HCT116 (cell line): ENCODE data around the gene TARS3. TPM values are rescaled to one million over a fixed set of nuclear protein-coding genes. Genes with fewer than 3 reads are reported as not detected.

Source experiments
- ATAC-seq: fragments of 200-7000 bp; cut with Tn5 transposase; 2 replicates; pipeline ENCODE4 v1.9.1; 2020; ENCODE audit warnings: mild to moderate bottlenecking, moderate library complexity
- BruUV-seq: library from RNA; stranded (reverse); fragments of 400-500 nt; replicated peaks from 2 replicates; lab custom pipeline; 2021; lab: Mats Ljungman, UMichigan
- CTCF ChIA-PET: fragments of 300-600 bp; sonication (Branson Sonifier 250); formaldehyde crosslinking; loops from one replicate; lab custom pipeline; 2021; ENCODE audit warnings: antibody characterized with exemption; lab: Charles Lee
- POLR2A ChIA-PET: fragments of 300-600, 350-600 bp; sonication (Branson Sonifier 250); formaldehyde crosslinking; loops from one replicate; lab custom pipeline; 2021; ENCODE audit warnings: antibody characterized with exemption; lab: Charles Lee
- RAD21 ChIA-PET, 2 experiments: fragments of 300-600 bp; sonication (Branson Sonifier 250); formaldehyde crosslinking; loops; one replicate each; lab custom pipeline; 2023; ENCODE audit warnings: low total read pairs in 2 of 2; ENCODE audit not compliant: uncharacterized antibody in 2 of 2, unreplicated experiment in 2 of 2, low non-redundant PET in 1 of 2; lab: Charles Lee
- DNase-seq: peaks from one replicate; pipeline ENCODE4 v3.0.0-alpha.2; 2010; ENCODE audit warnings: low read depth, low spot score
- H2AFZ ChIP-seq: fragments of 200-600 bp; shearing (Covaris generic), sonication (generic); 2 replicates; pipeline ENCODE4 v1.6.1; 2017; ENCODE audit warnings: low read depth, mixed run types, mixed read lengths, antibody characterized with exemption, low read length; ENCODE audit not compliant: poor library complexity, severe bottlenecking
- H3K27ac ChIP-seq: 2 replicates; pipeline ENCODE4 v1.5.1; 2012; ENCODE audit warnings: low read depth, low read length
- H3K27me3 ChIP-seq: fragments of 200-600 bp; sonication (generic); 2 replicates; pipeline ENCODE4 v1.6.1; 2016; ENCODE audit warnings: mixed run types, low read length, mixed read lengths; ENCODE audit not compliant: insufficient read depth
- H3K36me3 ChIP-seq, 2 experiments: fragments of 200-500 bp in 1 of 2; fragments of 200-600 bp in 1 of 2; sonication (Bioruptor generic) in 1 of 2; sonication (generic) in 1 of 2; 2 replicates each; pipeline versions ENCODE4 v1.5.1 to v1.6.1; 2014 to 2016; ENCODE audit warnings: low read length in 2 of 2, inconsistent platforms in 1 of 2, mixed read lengths in 1 of 2, mixed run types in 1 of 2; ENCODE audit not compliant: insufficient read depth in 2 of 2, control insufficient read depth in 1 of 2
- H3K4me1 ChIP-seq, 2 experiments: fragments of 200-600 bp in 1 of 2; sonication (generic) in 1 of 2; 2 replicates each; pipeline versions ENCODE4 v1.5.1 to v1.6.1; 2012 to 2017; ENCODE audit warnings: low read length in 2 of 2, inconsistent platforms in 1 of 2, mild to moderate bottlenecking in 1 of 2, mixed read lengths in 1 of 2, mixed run types in 1 of 2, moderate library complexity in 1 of 2; ENCODE audit not compliant: insufficient read depth in 2 of 2, control insufficient read depth in 1 of 2
- H3K4me2 ChIP-seq: fragments of 200-600 bp; sonication (generic); 2 replicates; pipeline ENCODE4 v1.6.1; 2017; ENCODE audit warnings: mixed run types, low read length, mixed read lengths
- H3K4me3 ChIP-seq, 2 experiments: fragments of 200-600 bp in 1 of 2; sonication (generic) in 1 of 2; replicated peaks in 1 of 2; 2 replicates each; pipeline ENCODE4 v1.5.1; 2011 to 2016; ENCODE audit warnings: low read length in 2 of 2, control low read depth in 1 of 2, low read depth in 1 of 2, mild to moderate bottlenecking in 1 of 2, mixed read lengths in 1 of 2, mixed run types in 1 of 2
- H3K79me2 ChIP-seq: fragments of 200-600 bp; sonication (generic); 2 replicates; pipeline ENCODE4 v1.6.1; 2017; ENCODE audit warnings: mild to moderate bottlenecking, mixed run types, low read length, moderate library complexity, mixed read lengths; ENCODE audit not compliant: insufficient read depth
- H3K9ac ChIP-seq: fragments of 200-600 bp; sonication (generic); 2 replicates; pipeline ENCODE4 v1.6.1; 2016; ENCODE audit warnings: low read length, mixed read lengths
- H3K9me2 ChIP-seq: fragments of 200-600 bp; sonication (generic), shearing (Covaris generic); 2 replicates; pipeline ENCODE4 v1.6.1; 2017; ENCODE audit warnings: mixed run types, mild to moderate bottlenecking, moderate library complexity; ENCODE audit not compliant: insufficient read depth
- H3K9me3 ChIP-seq, 2 experiments: fragments of 200-500 bp in 1 of 2; fragments of 200-600 bp in 1 of 2; sonication (Bioruptor generic) in 1 of 2; sonication (generic) in 1 of 2; 2 replicates each; pipeline ENCODE4 v1.6.1; 2014 to 2017; ENCODE audit warnings: low read length in 2 of 2, mixed read lengths in 2 of 2, inconsistent platforms in 1 of 2, low read depth in 1 of 2, mild to moderate bottlenecking in 1 of 2, mixed run types in 1 of 2, moderate library complexity in 1 of 2; ENCODE audit not compliant: control insufficient read depth in 1 of 2, insufficient read depth in 1 of 2
- H4K20me1 ChIP-seq: fragments of 200-600 bp; sonication (generic), shearing (Covaris generic); 2 replicates; pipeline ENCODE4 v1.6.1; 2017; ENCODE audit warnings: mixed run types, mild to moderate bottlenecking, moderate library complexity; ENCODE audit not compliant: insufficient read depth
- CEBPB ChIP-seq: IDR thresholded peaks from 2 replicates; pipeline ENCODE4 v1.6.1; 2012; ENCODE audit warnings: low read depth
- CTCF ChIP-seq, 3 experiments: fragments of 200-600 bp in 1 of 3; sonication (generic) in 1 of 3; IDR thresholded peaks in 2 of 3; conservative IDR thresholded peaks in 1 of 3; 2 replicates each; pipeline ENCODE4 v1.5.1; 2012 to 2017; ENCODE audit warnings: low read depth in 2 of 3, low read length in 2 of 3, antibody characterized with exemption in 1 of 3, borderline replicate concordance in 1 of 3, control low read depth in 1 of 3, mild to moderate bottlenecking in 1 of 3, mixed read lengths in 1 of 3, mixed run types in 1 of 3, moderate library complexity in 1 of 3; ENCODE audit not compliant: insufficient read depth in 1 of 3
- JUND ChIP-seq: IDR thresholded peaks from 2 replicates; pipeline ENCODE4 v1.6.1; 2012
- POLR2AphosphoS5 ChIP-seq: IDR thresholded peaks from 2 replicates; pipeline ENCODE4 v1.6.1; 2011; ENCODE audit warnings: mild to moderate bottlenecking, low read depth, low read length, moderate library complexity
- RAD21 ChIP-seq: IDR thresholded peaks from 2 replicates; pipeline ENCODE4 v1.6.1; 2012; ENCODE audit warnings: low read depth, mild to moderate bottlenecking
- SP1 ChIP-seq: IDR thresholded peaks from 2 replicates; pipeline ENCODE4 v1.6.1; 2012; ENCODE audit warnings: low read depth
- SRF ChIP-seq: IDR thresholded peaks from 2 replicates; pipeline ENCODE4 v1.6.1; 2012; ENCODE audit warnings: low read depth
- TCF7L2 ChIP-seq: IDR thresholded peaks from 2 replicates; pipeline ENCODE4 v1.7.0; 2011; ENCODE audit warnings: borderline replicate concordance, inconsistent platforms; ENCODE audit not compliant: insufficient read depth, insufficient read length; ENCODE audit errors: extremely low read depth
- ZBTB33 ChIP-seq: IDR thresholded peaks from 2 replicates; pipeline ENCODE4 v1.6.1; 2011; ENCODE audit warnings: mild to moderate bottlenecking, low read length, moderate library complexity; ENCODE audit not compliant: insufficient replicate concordance; ENCODE audit errors: extremely low read depth
- ZFX ChIP-seq: fragments of 450-650 bp; IDR thresholded peaks from 2 replicates; pipeline ENCODE4 v1.6.1; 2017
- intact Hi-C: fragments of 100-400 bp; cut with micrococcal nuclease; formaldehyde crosslinking; loops from 2 replicates; pipeline ENCODE4 v1.10.0; 2022
- total RNA-seq: library from RNA; stranded (reverse); gene quantifications from one replicate; pipeline ENCODE4 v1.2.1, GENCODE V29; 2021; ENCODE audit not compliant: unreplicated experiment

The TARS3 gene
- total RNA-seq, 1 experiment from 2014 or later, result 11.1 TPM

DNA sequence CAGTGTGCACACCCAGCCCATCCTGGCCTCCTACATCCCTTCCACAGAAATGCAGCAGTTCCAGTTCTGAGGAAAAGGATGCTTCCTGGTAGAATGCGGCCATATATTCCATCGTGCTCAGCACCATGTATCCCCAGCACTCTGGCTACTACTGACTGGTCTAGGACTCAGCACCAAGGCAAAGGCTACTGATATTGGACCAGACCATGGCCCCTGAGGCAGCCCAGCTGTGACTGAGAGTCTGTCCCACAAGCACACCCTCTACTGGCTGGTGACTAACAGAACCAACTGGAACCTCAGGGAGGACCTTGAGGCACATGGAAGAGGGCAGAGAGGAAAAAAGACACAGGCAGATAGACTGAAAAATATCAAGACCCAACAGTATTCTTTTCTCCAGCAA, 30.0 kb downstream of the TARS3 start:
- no peak for DNase-seq
- no peak overlapping the region for H2AFZ ChIP-seq
- intact Hi-C loops, result no loop called here
- no peak overlapping the region for H3K9ac ChIP-seq
- H3K9me3 ChIP-seq, result no peaks in the 10 kb centered on the region
- H3K27me3 ChIP-seq, result no peaks in the 10 kb centered on the region
- peak; percentile 59; the same call in 1 of the 2 replicates for ATAC-seq
- TF ChIP-seq CTCF (IDR thresholded peaks at IDR 0.05 in 2 of 3, conservative IDR thresholded peaks at IDR 0.05 in 1 of 3; ENCODE audit: borderline replicate concordance in 1 of 3, insufficient read depth in 1 of 3, low read depth in 2 of 3, low read length in 2 of 3) (0 out of 6 replicates have a peak, but pooled peaks of 2 of the 3 experiments have one; percentile 10 to 11), TCF7L2 (no peak), SRF (no peak)
- ChIA-PET CTCF (no interaction called here), POLR2A (no interaction called here), RAD21 (no interaction called here)
- no peaks in the 10 kb centered on the region for H3K9me2 ChIP-seq
- no peaks in the 10 kb centered on the region for H3K4me1 ChIP-seq
- H3K4me2 ChIP-seq, result no peak overlapping the region
- H3K36me3 ChIP-seq, result peaks cover 3 to 9% of the 10 kb centered on the region in 2 experiments; a peak in 3 of 4 replicates
- no peak overlapping the region for H3K27ac ChIP-seq
- no peak overlapping the region for H3K4me3 ChIP-seq
- no peaks in the 10 kb centered on the region for H4K20me1 ChIP-seq
- no TSS peak for BruUV-seq
- H3K79me2 ChIP-seq, result no peaks in the 10 kb centered on the region

- Histone ChIP-seq H3K4me3 (no peak overlapping the region), H3K36me3 (peaks cover 0 to 9% of the 10 kb centered on the region in 2 experiments; a peak in 3 of 4 replicates), H4K20me1 (no peaks in the 10 kb centered on the region), H2AFZ (no peak overlapping the region), H3K27me3 (no peaks in the 10 kb centered on the region), H3K27ac (no peak overlapping the region), H3K4me2 (no peak overlapping the region)
- DNase-seq (no peak), ATAC-seq (no peak)
- POLR2A ChIA-PET, result interaction anchor here (0.9 kb wide), 1 partner anchor 31 kb away, joined by 3 read pairs; the partner anchor contains the start of gene TARS3
- CTCF ChIA-PET, result no interaction called here
- no TSS peak for BruUV-seq
- intact Hi-C loops, result no loop called here
- TF ChIP-seq SP1 (no peak), POLR2AphosphoS5 (no peak), ZBTB33 (no peak), RAD21 (no peak), ZFX (no peak), JUND (no peak), CEBPB (no peak)
- TF ChIP-seq, all 23 proteins: peak for 0
- Histone ChIP-seq H3K9me2 (no peaks in the 10 kb centered on the region), H3K9me3 (no peaks in the 10 kb centered on the region), H3K9ac (no peak overlapping the region), H3K4me1 (no peaks in the 10 kb centered on the region), H3K79me2 (no peaks in the 10 kb centered on the region)
- RAD21 ChIA-PET, result no interaction called here
These were observed 31.3 kb downstream of the TARS3 start for GRCh38 chr15:101692801-101693598.
